GM21529 (cell line): ENCODE results near the gene LPAR1.
"Not testable (repeated sequence)": the region's sequence is repeated elsewhere in the genome, so short reads cannot be mapped to it uniquely, and the experiment has no call there.

Experiments
- ATAC-seq: cut with Tn5 transposase; IDR thresholded peaks from one replicate; pipeline ENCODE4 v1.9.1; 2021; ENCODE audit not compliant: unreplicated experiment

Gene LPAR1

GRCh38 chr9:110880189-110880588, 158.1 kb downstream of the LPAR1 start:
- ATAC-seq, result no peak

DNA sequence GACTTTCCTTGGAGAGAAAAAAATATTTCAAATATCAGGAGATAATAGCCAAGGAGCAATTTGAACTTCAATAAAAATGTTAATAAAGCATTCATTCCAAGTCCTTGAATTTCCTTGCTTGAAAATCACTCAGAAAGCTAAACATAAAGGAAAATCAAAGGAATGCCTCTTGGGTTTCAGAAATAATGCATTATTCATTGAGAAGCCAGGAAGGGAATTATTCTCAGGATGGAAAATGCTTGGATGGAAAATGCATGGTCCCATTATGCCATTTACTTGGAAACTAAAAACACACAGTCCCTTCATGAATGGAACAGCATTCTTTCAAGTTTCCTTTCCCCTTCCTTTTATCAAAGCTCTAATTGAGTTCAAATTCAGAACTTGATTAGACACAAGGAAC, 160.9 kb downstream of the LPAR1 start:
- ATAC-seq, result no peak

DNA sequence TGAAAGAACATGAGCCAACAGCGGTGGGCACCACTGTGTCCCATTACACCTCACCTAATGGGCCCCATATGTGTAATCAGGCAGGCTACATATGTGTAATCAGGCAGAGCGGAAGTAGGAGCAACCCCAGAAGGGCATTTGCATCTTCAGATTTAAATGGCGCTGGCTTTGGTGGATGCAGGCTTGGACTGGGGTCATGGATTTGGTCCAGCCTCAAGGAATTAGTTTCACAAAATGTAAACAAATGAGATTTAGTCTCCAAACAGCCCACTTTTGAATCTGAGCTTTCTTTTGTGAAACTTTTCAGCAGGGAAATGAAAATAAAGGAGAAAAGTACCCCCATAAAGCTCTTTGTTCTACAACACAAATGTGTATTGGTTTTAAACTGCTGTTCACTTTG, 161.3 kb downstream of the LPAR1 start:
- no peak for ATAC-seq

- no peak for ATAC-seq
Measured at GRCh38 chr9:110874963-110875674, 163.2 kb downstream of the LPAR1 start.

DNA sequence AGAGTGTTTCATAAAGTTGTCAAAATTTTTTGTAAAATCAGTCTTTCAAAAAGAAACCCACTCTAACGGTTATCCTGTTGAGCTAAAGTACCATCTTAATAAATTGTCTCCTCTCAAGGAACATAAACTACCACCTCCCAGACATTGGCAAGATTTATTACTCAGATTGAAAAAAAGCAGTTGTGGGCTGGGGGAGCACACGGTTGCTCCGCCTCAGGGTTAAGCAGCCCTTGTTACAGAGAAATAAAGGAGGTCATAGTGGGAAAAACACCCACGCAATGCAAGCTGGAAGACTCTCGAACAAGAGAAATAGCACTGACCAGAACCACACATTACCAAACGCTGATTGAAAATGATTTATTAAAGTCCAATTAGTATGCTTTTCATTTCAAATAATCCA, 165.3 kb downstream of the LPAR1 start:
- ATAC-seq, result no peak

DNA sequence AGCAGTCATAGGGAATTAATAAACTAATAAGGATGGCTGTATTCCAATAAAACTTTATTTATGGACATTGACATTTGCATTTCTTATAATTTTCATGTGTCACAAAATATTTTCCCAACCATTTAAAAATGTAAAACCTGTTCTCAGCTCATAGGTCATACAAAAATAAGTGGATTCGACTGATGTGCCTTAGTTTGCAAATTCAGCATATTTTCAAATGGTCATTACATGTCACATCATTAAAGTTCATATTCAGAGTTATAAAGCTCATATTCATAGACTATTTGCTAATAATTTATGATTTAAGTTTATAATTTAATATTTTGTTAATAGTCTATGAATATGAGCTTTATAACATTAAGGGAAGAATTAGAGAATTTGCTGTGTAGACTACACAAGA, 166.5 kb downstream of the LPAR1 start:
- ATAC-seq, result no peak

DNA sequence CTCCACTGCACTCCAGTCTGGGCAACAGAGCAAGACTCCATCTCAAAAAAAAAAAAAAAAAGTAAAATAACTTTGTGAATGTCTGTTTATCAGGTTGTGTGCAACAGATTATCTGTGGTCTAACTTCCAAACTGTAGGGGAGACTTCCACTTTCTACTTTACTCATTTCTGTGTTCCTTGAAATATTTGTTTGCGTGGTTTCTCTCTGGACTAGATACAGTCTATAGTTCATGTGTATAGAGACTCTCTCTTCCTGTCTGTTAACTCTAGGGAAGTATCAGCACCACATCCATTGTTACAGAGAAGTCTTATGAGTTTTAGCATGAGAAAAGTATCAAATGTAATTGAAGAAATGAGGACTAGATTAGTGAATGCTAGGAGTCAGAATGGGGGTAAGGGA, 168.3 kb downstream of the LPAR1 start:
- no peak for ATAC-seq

DNA sequence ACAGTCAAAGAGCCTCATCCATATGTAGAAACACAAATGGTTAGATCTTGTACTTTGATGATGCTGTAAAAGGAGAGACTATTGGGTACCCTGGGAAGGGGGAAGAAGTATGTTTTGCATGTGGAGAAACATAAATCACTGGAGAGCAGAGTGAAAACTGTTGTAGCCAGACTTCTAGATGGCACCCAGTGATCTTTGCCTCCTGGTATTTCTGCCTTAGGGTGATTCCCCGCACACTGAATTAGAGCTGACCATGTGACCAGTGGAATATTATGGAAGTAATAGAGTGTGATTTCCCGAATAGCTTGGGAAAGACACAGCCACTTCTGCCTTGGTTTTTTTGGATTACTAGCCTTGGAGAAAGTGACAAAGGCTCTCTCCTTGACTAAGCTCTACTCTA, 174.3 kb downstream of the LPAR1 start:
- ATAC-seq, result no peak

DNA sequence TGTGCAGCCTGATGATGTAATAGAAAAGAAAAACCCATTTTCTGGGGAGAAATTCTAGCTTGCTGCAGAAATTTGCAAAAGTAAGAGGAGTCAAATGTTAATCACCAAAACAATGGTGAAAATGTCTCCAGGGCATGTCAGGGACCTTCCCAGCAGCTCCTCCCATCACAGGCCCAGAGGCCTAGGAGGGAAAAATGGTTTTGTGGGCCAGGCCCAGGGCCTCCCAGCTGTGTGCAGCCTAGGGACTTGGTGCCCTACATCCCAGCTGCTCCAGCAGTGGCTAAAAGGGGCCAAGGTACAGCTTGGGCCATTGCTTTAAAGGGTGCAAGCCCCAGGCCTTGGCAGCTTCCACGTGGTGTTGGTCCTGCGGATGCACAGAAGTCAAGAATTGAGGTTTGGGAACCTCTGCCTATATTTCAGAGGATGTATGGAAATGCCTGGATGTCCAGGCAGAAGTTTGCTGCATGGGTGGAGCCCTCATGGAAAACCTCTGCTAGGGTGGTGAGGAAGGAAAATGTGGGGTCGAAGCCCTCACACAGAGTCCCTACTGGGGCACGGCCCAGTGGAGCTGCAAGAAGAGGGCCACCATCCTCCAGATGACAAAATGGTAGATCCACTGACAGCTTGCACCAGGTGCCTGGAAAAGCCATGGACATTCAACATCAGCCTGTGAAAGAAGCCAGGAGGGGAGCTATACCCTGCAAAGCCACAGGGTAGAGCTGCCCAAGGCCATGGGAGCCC, 176.7 kb downstream of the LPAR1 start:
- ATAC-seq, result not testable (repeated sequence)

- ATAC-seq, result no peak
Measured at GRCh38 chr9:110856772-110857171, 181.5 kb downstream of the LPAR1 start.

GRCh38 chr9:110850401-110851135, 187.7 kb downstream of the LPAR1 start:
- no peak for ATAC-seq

GRCh38 chr9:110847671-110848070, 190.6 kb downstream of the LPAR1 start:
- ATAC-seq, result no peak

DNA sequence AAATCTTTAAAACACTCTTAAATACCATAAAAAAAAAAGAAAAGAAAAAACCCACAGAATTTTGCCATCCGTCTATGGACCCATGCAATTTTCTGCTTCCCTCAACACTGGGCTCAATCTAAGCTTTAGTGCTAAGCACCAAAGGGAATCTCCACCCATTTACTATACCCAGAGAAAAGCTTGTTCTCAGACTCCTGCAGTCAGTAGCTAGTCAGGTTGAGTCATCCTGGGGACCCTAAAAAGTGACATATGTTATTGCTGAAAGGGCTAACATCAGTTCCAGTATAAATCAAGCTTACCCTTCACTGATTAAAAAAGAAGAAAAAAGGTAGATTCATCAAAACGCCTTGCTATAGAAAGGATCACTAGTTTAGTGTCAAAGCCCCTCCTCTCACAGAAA, 192.1 kb downstream of the LPAR1 start:
- no peak for ATAC-seq

DNA sequence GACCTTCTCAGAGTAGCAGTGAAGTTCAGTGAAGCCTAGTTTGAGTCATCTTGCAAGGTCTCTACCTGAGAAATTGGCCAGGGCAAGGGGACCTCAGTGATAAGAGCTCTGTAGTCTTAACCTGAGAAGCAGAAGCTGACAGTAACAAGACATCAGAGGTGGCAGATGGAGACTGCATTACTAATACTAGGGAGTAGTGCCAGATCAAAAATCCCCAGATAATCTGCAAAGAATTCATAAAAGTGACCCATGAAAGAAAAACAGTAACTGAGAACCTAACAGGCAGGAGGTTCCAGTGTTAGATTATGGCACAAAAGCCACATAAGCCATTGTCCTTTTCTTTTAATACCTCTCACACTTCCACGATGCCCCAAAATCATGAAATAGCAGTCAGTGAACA, 194.1 kb downstream of the LPAR1 start:
- no peak for ATAC-seq

DNA sequence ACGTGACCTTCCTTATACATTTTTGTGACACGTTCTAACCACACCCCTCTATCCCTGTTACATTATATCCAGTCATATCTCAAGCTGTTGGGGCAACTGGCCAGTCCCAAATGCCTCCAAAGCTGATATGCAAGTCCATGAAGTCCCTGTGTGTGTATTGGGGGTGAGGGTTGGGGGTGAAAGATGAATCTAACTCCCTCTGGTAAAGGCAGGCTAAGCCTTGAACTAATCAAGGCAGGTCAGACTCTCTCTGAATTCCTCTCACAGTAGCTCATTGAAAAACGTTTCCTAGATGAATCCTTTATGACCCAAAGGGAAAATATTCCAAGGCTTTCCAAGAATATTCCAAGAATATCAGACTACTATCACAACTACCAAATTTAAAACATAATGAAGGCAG, 195.3 kb downstream of the LPAR1 start:
- no peak for ATAC-seq

DNA sequence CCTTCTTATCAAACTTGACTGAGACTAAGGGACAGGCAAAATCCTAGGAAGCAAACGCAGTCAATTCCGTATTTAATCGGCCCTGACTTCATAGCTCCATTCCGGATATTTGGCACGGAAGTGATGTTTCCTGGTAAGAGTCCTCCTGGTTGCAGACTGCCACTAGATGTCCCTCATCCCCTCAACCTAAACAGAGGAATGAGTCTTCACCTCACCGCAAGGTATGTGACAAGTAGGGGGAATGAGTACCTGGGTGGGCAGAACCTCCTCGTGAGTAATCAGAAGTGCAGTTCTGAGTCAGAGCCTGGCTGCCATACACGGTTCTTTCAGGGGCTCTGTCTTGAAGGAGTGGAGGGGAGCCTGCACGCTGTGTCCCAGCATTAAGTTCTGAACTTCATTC, 196.1 kb downstream of the LPAR1 start:
- ATAC-seq, result no peak

- no peak for ATAC-seq
Measured at GRCh38 chr9:110837401-110838005, 200.8 kb downstream of the LPAR1 start.

DNA sequence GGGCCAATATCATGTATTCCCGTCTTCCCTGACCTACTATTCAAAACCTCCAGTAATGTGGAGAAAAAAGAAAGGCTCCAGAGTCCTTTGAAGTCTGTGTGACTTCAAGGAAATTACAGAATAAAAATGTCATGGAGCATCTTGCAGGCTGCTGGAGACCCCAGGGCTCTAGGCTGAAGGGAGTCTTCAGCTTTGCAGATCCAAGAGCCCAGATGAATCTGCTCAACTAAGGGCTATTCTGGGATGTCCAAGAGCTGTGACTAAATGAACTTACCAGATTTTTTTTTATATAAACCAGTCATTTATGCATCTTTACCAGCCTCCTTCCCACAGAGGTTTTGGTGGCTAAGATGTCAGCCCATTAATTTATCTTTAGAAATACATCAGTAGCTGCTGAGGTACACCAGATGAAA, 202.4 kb downstream of the LPAR1 start:
- no peak for ATAC-seq

- no peak for ATAC-seq
Measured at GRCh38 chr9:110835404-110835803, 202.9 kb downstream of the LPAR1 start.

GRCh38 chr9:110832926-110833325, 205.3 kb downstream of the LPAR1 start:
- ATAC-seq, result no peak

GRCh38 chr9:110830495-110830894, 207.8 kb downstream of the LPAR1 start:
- ATAC-seq, result no peak

DNA sequence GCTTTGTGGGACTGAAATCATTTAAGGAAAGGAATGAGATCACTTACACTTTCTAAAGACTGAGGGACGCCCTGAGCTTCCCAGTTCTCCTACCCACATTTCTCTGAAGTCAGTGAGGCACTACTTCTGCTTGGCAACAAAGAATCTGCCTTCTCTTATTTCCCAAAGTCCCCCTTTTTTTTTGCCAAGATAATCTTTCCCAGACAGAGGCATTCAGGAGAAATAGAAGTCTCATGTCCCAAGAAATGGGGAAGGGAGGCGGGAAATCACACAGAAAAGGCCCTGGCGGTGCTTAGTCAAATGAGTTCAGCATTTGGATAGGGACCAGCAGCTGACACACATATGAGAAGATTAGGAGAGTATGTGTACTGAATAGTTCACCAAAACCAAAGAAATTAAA, 210.0 kb downstream of the LPAR1 start:
- ATAC-seq, result no peak
